ENCODE results near the gene NHLRC4.

DNA sequence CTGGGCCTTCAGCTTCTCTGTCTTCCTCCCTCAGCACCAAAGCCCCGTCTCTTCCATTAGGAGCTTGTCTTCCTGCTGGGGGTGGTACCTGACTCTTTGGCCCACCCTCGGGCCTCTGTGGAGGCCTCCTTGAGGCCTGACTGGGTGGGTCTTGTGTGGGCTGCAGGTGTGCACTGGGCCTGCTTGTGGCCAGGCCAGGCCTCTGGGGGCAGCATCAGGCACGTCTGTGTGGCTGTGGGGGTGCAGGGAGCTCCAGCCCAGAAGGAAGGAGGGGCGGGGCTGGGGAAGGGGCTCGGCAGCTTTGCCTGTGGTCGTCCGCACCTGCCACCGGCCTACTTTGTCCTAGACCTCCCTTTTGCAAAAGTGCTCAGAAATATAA, 10.0 kb downstream of the NHLRC4 start:
- TF ChIP-seq POLR2AphosphoS5 (IDR thresholded peaks at IDR 0.05; ENCODE audit: insufficient read depth in 1 of 2, low read depth in 1 of 2) (no peak), POLR2A (IDR thresholded peaks at IDR 0.05) (no peak)
- TF ChIP-seq, protein P1, sequence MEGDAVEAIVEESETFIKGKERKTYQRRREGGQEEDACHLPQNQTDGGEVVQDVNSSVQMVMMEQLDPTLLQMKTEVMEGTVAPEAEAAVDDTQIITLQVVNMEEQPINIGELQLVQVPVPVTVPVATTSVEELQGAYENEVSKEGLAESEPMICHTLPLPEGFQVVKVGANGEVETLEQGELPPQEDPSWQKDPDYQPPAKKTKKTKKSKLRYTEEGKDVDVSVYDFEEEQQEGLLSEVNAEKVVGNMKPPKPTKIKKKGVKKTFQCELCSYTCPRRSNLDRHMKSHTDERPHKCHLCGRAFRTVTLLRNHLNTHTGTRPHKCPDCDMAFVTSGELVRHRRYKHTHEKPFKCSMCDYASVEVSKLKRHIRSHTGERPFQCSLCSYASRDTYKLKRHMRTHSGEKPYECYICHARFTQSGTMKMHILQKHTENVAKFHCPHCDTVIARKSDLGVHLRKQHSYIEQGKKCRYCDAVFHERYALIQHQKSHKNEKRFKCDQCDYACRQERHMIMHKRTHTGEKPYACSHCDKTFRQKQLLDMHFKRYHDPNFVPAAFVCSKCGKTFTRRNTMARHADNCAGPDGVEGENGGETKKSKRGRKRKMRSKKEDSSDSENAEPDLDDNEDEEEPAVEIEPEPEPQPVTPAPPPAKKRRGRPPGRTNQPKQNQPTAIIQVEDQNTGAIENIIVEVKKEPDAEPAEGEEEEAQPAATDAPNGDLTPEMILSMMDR (IDR thresholded peaks at IDR 0.05): no peak

All from vagina (tissue), 2 donors.